Measurements from ENCODE around the gene DENND5A. TPM values are rescaled to one million over a fixed set of nuclear protein-coding genes. Genes with fewer than 3 reads are reported as not detected.
A peak's percentile ranks its signal among the peaks of the same experiment; 100 is the strongest.

The DENND5A gene
- total and polyA plus RNA-seq, 9 of the 15 experiments (the other 6 are each of a cell fraction or from before 2014, with no cell fraction given): 11.7 to 130 (median 46.3) TPM

DNA sequence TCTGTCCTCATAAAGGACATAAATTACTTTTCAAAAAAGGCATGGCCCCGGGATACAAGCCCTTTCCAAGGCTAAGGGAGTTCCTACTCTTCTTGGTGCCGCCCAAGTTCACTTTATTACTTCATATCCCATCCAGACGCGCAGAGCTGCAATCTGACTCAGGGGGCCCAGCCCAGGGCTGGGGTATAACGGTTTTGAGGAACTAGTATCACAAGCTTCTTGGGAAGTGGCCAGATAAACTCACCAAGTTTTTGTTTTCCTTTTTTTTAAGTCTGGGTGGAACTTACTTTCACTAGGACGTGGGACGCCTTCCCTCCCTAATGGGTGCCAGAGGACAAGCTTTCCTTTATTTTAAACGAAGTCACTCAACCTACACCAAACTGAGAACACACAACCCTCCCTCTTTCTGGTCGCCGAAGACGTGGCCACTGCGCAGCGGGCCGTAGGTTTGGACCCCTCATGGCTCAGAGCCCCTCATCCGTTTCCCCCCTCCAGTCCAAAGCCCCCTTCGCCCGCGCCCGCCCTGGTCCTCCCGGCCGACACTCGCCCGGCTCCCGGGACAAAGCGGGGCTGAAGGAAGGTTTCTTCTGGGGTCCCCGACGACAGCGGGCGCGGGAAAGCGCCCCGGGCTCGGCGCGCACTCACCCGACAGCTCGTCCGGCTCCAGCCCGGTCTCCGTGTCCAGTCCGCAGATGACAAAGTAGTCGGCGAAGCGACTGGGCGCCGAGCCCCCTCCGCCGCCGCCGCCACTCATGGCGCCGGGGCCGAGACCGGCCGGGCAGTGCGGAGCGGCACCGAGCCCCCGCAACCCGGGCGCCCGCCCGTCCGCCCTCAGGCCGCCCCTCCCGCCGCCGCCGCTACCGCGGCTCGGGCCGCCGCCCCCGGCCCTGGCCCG, 587 bp downstream of the DENND5A start (continued):
- TF ChIP-seq, protein P1, sequence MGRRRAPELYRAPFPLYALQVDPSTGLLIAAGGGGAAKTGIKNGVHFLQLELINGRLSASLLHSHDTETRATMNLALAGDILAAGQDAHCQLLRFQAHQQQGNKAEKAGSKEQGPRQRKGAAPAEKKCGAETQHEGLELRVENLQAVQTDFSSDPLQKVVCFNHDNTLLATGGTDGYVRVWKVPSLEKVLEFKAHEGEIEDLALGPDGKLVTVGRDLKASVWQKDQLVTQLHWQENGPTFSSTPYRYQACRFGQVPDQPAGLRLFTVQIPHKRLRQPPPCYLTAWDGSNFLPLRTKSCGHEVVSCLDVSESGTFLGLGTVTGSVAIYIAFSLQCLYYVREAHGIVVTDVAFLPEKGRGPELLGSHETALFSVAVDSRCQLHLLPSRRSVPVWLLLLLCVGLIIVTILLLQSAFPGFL (CRISPR knock-in tag; IDR thresholded peaks at IDR 0.05): no peak
- TF ChIP-seq, protein P2, sequence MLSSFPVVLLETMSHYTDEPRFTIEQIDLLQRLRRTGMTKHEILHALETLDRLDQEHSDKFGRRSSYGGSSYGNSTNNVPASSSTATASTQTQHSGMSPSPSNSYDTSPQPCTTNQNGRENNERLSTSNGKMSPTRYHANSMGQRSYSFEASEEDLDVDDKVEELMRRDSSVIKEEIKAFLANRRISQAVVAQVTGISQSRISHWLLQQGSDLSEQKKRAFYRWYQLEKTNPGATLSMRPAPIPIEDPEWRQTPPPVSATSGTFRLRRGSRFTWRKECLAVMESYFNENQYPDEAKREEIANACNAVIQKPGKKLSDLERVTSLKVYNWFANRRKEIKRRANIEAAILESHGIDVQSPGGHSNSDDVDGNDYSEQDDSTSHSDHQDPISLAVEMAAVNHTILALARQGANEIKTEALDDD (IDR thresholded peaks at IDR 0.05): peak; percentile 73
- TF ChIP-seq, protein P3, sequence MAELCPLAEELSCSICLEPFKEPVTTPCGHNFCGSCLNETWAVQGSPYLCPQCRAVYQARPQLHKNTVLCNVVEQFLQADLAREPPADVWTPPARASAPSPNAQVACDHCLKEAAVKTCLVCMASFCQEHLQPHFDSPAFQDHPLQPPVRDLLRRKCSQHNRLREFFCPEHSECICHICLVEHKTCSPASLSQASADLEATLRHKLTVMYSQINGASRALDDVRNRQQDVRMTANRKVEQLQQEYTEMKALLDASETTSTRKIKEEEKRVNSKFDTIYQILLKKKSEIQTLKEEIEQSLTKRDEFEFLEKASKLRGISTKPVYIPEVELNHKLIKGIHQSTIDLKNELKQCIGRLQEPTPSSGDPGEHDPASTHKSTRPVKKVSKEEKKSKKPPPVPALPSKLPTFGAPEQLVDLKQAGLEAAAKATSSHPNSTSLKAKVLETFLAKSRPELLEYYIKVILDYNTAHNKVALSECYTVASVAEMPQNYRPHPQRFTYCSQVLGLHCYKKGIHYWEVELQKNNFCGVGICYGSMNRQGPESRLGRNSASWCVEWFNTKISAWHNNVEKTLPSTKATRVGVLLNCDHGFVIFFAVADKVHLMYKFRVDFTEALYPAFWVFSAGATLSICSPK (IDR thresholded peaks at IDR 0.05; ENCODE audit: borderline replicate concordance): no peak
- no peak for TF ChIP-seq TEAD2 (tag; IDR thresholded peaks at IDR 0.05)
- TF ChIP-seq SMC3 (conservative IDR thresholded peaks at IDR 0.05; ENCODE audit: insufficient read depth, low read depth, low read length): no peak
- TF ChIP-seq ZNF785 (CRISPR knock-in tag; IDR thresholded peaks at IDR 0.05): no peak
- no peak for TF ChIP-seq RAD21 (CRISPR knock-in tag; conservative IDR thresholded peaks at IDR 0.05 in 1 of 2, IDR thresholded peaks at IDR 0.05 in 1 of 2)
- no peak for TF ChIP-seq TBL1XR1 (IDR thresholded peaks at IDR 0.05; ENCODE audit: low read length in 2 of 2)
- TF ChIP-seq ZNF316 (IDR thresholded peaks at IDR 0.05): no peak
- TF ChIP-seq, protein P4, sequence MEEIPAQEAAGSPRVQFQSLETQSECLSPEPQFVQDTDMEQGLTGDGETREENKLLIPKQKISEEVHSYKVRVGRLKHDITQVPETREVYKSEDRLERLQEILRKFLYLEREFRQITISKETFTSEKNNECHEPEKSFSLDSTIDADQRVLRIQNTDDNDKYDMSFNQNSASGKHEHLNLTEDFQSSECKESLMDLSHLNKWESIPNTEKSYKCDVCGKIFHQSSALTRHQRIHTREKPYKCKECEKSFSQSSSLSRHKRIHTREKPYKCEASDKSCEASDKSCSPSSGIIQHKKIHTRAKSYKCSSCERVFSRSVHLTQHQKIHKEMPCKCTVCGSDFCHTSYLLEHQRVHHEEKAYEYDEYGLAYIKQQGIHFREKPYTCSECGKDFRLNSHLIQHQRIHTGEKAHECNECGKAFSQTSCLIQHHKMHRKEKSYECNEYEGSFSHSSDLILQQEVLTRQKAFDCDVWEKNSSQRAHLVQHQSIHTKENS (CRISPR knock-in tag; IDR thresholded peaks at IDR 0.05): no peak
- 0 out of 2 replicates have a peak, but pooled peaks have one; percentile 32 for TF ChIP-seq ZNF766 (CRISPR knock-in tag; conservative IDR thresholded peaks at IDR 0.05)
- no peak for TF ChIP-seq BRCA1 (IDR thresholded peaks at IDR 0.05)
- 0 out of 2 replicates have a peak, but pooled peaks have one; percentile 83 for TF ChIP-seq BRCA1 (CRISPR knock-in tag; IDR thresholded peaks at IDR 0.05)
